Endothelial cell (in vitro differentiated cells): Measurements from ENCODE around the gene MAP1LC3B. TPM values are rescaled to one million over a fixed set of nuclear protein-coding genes. Genes with fewer than 3 reads are reported as not detected.

Source experiments
- DNase-seq: peaks from one replicate; pipeline ENCODE4 v3.0.0; 2021; ENCODE audit warnings: low spot score
- H3K27ac Mint-ChIP-seq: one replicate; pipeline ENCODE4 v1.8.0; 2021; ENCODE audit warnings: mixed read lengths, inconsistent platforms; ENCODE audit not compliant: unreplicated experiment
- H3K27me3 Mint-ChIP-seq: one replicate; pipeline ENCODE4 v1.8.0; 2021; ENCODE audit warnings: mild to moderate bottlenecking, moderate library complexity, mixed read lengths, inconsistent platforms; ENCODE audit not compliant: unreplicated experiment
- H3K36me3 Mint-ChIP-seq: one replicate; pipeline ENCODE4 v1.8.0; 2021; ENCODE audit warnings: mild to moderate bottlenecking, low read depth, mixed read lengths, inconsistent platforms; ENCODE audit not compliant: unreplicated experiment
- H3K4me1 Mint-ChIP-seq: one replicate; pipeline ENCODE4 v1.8.0; 2021; ENCODE audit warnings: mild to moderate bottlenecking, mixed read lengths, inconsistent platforms; ENCODE audit not compliant: unreplicated experiment
- H3K4me3 Mint-ChIP-seq: one replicate; pipeline ENCODE4 v1.8.0; 2021; ENCODE audit warnings: mild to moderate bottlenecking, mixed read lengths, inconsistent platforms; ENCODE audit not compliant: unreplicated experiment
- H3K9me3 Mint-ChIP-seq: one replicate; pipeline ENCODE4 v1.8.0; 2021; ENCODE audit warnings: mixed read lengths, inconsistent platforms; ENCODE audit not compliant: unreplicated experiment
- total RNA-seq: library from RNA; stranded (reverse); fragmentation: NEBNext Ultra II Directional; extraction: Animal tissue kit (Norgen Biotek cat#: 25700); gene quantifications from one replicate; pipeline ENCODE4 v1.2.1, GENCODE V29; 2021; ENCODE audit not compliant: unreplicated experiment
- TF ChIP-seq, protein P1 (sequence below): fragments of 200-600 bp; sonication (generic); IDR thresholded peaks from one replicate; pipeline ENCODE4 v1.5.0; 2021; ENCODE audit warnings: antibody characterized with exemption; ENCODE audit not compliant: unreplicated experiment

MAP1LC3B gene
- total RNA-seq, 1 donor from 2014 or later, result 71.6 TPM

DNA sequence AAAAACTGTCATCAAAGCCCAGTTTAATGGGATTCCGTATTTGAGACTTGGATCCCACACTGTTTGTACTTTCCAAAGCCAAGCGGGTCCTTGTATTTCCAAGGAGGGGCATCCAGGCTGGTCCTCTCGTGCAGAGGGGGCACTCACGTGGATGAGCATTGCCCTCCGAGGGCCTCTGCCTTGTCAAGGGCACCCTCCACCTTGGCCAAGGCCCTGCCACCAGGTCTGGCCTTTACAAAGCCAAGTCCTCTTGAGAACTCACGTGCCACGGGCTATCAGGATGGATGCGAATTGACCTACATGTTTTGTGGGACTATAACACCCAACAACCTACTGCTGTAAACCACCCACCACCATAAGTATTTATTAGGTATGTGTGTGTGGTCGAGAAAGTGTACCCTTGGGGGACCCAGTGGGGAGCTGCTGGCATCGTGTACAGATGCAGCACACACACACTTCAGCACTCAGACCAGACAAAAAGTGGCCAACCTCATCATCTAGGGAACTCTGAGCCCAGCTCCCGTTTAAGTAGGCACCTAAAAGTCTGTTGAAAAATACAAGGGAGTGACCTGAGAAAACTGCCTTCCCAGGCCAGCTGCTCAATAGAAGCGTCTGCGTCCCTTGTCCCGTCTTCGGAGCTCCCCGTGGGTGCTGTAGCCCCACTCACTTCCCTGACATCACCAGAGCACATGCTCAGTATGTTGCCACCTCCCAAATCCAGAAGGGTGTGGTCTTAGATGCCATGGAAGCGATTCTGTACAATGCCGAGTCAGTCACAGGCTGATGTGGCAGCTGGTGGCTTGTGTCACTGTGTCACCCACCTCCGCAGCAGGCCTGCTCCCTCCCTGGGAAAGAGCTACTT, 12.9 kb downstream of the MAP1LC3B start:
- peaks cover 17% of the 10 kb centered on the region for H3K36me3 Mint-ChIP-seq
- TF ChIP-seq, protein P1, sequence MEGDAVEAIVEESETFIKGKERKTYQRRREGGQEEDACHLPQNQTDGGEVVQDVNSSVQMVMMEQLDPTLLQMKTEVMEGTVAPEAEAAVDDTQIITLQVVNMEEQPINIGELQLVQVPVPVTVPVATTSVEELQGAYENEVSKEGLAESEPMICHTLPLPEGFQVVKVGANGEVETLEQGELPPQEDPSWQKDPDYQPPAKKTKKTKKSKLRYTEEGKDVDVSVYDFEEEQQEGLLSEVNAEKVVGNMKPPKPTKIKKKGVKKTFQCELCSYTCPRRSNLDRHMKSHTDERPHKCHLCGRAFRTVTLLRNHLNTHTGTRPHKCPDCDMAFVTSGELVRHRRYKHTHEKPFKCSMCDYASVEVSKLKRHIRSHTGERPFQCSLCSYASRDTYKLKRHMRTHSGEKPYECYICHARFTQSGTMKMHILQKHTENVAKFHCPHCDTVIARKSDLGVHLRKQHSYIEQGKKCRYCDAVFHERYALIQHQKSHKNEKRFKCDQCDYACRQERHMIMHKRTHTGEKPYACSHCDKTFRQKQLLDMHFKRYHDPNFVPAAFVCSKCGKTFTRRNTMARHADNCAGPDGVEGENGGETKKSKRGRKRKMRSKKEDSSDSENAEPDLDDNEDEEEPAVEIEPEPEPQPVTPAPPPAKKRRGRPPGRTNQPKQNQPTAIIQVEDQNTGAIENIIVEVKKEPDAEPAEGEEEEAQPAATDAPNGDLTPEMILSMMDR, result no peak
- no peaks in the 10 kb centered on the region for H3K9me3 Mint-ChIP-seq
- no peak overlapping the region for H3K4me3 Mint-ChIP-seq
- H3K27me3 Mint-ChIP-seq, result no peaks in the 10 kb centered on the region
- H3K4me1 Mint-ChIP-seq, result no peaks in the 10 kb centered on the region
- no peak overlapping the region for H3K27ac Mint-ChIP-seq
- no peak for DNase-seq

DNA sequence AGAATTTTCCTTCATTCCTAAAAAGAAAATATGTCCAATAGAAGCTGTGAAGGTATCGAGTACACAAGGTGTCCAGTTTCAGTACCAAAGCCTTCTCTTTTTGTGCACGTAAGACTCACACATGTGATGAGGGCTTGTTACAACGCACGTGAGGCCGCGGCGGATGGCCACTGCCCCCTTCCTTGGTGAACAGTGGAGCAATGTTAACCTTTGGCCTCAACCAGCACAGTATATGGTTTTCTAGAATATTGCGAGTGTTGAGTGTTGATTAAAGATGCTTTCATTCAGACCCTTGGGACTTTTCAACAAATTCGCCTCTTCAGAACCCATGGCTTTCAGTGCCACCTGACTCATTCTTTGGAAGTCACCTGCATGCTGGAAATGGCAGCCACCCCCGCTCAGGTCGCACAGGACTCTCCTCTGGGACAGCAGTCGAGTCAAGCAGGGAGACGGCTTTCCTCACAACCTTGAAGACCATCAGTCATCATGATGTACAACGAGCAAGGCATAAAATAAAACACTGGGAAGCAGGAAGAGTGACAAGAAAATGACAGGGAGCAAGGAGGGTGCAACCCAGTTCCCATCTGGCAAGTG, 14.5 kb downstream of the MAP1LC3B start:
- Mint-ChIP-seq H3K36me3 (peaks cover 18% of the 10 kb centered on the region), H3K9me3 (no peaks in the 10 kb centered on the region), H3K4me1 (no peaks in the 10 kb centered on the region), H3K27ac (no peak overlapping the region), H3K4me3 (no peak overlapping the region), H3K27me3 (peaks cover 6% of the 10 kb centered on the region)
- TF ChIP-seq, protein P1, result no peak
- DNase-seq, result no peak

DNA sequence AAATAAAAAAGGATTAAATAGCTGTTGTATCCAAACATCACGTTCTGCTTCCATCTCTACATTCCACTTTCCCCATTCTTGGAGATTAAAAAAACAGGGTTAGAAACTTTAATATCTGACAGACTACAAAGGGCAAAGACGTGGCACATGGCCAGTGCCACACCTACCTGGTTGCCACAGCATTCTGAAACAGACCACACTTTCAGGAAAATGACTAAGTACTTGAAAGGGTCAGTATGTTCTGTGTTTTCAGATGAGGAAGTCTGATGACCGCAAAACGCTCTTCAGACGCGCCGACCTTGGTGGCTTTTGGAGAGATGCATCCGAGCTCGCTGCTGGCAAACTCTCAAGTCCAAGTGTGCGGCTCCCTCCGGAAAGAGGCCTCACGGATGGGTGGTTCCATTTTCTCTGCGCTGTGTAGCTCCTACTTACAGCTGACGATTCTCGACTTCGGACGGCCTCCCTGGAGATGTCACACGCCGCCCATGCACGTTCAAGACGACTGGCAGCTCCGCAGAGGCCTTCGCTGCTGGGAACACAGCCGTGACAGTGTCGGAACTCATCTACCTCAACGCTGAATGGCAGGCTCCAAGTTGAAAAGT, 15.5 kb downstream of the MAP1LC3B start:
- TF ChIP-seq, protein P1, result no peak
- Mint-ChIP-seq H3K4me3 (no peak overlapping the region), H3K27me3 (peaks cover 6% of the 10 kb centered on the region), H3K36me3 (peaks cover 25% of the 10 kb centered on the region), H3K27ac (no peak overlapping the region), H3K9me3 (no peaks in the 10 kb centered on the region), H3K4me1 (no peaks in the 10 kb centered on the region)
- DNase-seq, result no peak

DNA sequence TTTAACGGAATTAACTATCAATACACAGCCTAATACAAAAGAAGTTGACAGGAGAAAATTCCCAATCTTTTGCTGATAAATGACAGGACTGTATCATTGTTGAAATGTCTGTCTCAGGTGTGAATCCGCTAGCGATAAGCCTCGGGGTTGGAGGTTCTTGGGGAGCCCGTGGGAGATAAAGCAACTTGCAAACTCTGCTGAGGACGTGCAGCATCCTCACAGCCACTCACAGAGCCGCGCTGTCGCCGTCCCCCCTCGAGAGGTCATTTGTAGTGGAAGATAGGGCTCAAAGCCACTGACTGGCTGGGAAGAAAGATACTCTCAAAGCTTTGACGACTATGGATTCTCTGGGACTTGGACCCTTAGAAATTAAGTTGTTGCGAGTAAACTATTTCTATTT, 17.0 kb downstream of the MAP1LC3B start:
- no peak for DNase-seq
- no peaks in the 10 kb centered on the region for H3K9me3 Mint-ChIP-seq
- no peaks in the 10 kb centered on the region for H3K4me1 Mint-ChIP-seq
- no peak overlapping the region for H3K27ac Mint-ChIP-seq
- no peak overlapping the region for H3K4me3 Mint-ChIP-seq
- peaks cover 6% of the 10 kb centered on the region for H3K27me3 Mint-ChIP-seq
- TF ChIP-seq, protein P1, result no peak
- peaks cover 32% of the 10 kb centered on the region for H3K36me3 Mint-ChIP-seq
